GM23248 (cell line): ENCODE data around the gene PODN.

Experiments
- EZH2 ChIP-seq: fragments of 200-600 bp; sonication (generic); IDR thresholded peaks from 2 replicates; pipeline ENCODE4 v1.6.1; 2018; ENCODE audit warnings: antibody characterized with exemption, mild to moderate bottlenecking; ENCODE audit not compliant: insufficient read depth, poor library complexity, severe bottlenecking
- EZH2phosphoT487 ChIP-seq: fragments of 200-600 bp; sonication (generic); IDR thresholded peaks from 2 replicates; pipeline ENCODE4 v1.6.1; 2018; ENCODE audit warnings: antibody characterized with exemption, moderate library complexity, mild to moderate bottlenecking, low read depth; ENCODE audit not compliant: insufficient read depth

- TF ChIP-seq EZH2 (no peak), EZH2phosphoT487 (no peak)
Measured at GRCh38 chr1:53076721-53077598, 14.9 kb downstream of the PODN start.
